Right lobe of liver (tissue), 4 donors: Measurements from ENCODE around the gene B4GALT5.

ENCODE experiments used
- POLR2A ChIP-seq: fragments of 450-650 bp; IDR thresholded peaks from one replicate; pipeline ENCODE4 v1.6.1; 2017; ENCODE audit warnings: antibody characterized with exemption, mild to moderate bottlenecking
- TF ChIP-seq, protein P1 (sequence below), 4 donors: fragments of 200-600 bp in 3 of 4; fragments of 450-650 bp in 1 of 4; IDR thresholded peaks; one replicate each; pipeline versions ENCODE4 v1.5.1 to v1.8.0; 2016 to 2022; ENCODE audit warnings: antibody characterized with exemption in 4 of 4, mild to moderate bottlenecking in 2 of 4
- donor health status: DM: no; HTN: no; CAD: no.
- donor health status: DM: no; HTN: no; CAD: no.
- donor health status: DM: no; HTN: yes; CAD: no.

DNA sequence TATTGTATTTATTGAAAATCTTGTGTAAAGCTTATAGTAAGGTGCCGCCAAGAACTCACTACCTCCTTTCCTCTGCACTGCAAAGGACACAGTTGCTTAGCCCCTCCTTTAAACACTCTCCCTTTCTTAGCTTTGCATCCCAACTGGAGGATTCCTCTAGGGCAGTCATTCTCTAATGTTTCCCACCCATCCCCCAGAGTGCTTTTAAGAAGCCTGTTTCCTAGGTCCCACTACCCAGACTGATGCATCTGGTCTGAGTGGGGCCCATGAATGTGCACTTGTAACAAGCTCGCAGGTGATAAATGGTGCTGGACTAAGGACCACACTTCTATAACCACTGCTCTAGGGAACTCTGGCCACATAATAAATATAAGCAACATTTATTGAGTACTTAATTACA is 55.2 kb downstream of the B4GALT5 start:
- TF ChIP-seq, protein P1, sequence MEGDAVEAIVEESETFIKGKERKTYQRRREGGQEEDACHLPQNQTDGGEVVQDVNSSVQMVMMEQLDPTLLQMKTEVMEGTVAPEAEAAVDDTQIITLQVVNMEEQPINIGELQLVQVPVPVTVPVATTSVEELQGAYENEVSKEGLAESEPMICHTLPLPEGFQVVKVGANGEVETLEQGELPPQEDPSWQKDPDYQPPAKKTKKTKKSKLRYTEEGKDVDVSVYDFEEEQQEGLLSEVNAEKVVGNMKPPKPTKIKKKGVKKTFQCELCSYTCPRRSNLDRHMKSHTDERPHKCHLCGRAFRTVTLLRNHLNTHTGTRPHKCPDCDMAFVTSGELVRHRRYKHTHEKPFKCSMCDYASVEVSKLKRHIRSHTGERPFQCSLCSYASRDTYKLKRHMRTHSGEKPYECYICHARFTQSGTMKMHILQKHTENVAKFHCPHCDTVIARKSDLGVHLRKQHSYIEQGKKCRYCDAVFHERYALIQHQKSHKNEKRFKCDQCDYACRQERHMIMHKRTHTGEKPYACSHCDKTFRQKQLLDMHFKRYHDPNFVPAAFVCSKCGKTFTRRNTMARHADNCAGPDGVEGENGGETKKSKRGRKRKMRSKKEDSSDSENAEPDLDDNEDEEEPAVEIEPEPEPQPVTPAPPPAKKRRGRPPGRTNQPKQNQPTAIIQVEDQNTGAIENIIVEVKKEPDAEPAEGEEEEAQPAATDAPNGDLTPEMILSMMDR (IDR thresholded peaks at IDR 0.05): no peak
- no peak for TF ChIP-seq POLR2A
